ENCODE data around the gene ATP5F1E.

ATP5F1E gene

DNA sequence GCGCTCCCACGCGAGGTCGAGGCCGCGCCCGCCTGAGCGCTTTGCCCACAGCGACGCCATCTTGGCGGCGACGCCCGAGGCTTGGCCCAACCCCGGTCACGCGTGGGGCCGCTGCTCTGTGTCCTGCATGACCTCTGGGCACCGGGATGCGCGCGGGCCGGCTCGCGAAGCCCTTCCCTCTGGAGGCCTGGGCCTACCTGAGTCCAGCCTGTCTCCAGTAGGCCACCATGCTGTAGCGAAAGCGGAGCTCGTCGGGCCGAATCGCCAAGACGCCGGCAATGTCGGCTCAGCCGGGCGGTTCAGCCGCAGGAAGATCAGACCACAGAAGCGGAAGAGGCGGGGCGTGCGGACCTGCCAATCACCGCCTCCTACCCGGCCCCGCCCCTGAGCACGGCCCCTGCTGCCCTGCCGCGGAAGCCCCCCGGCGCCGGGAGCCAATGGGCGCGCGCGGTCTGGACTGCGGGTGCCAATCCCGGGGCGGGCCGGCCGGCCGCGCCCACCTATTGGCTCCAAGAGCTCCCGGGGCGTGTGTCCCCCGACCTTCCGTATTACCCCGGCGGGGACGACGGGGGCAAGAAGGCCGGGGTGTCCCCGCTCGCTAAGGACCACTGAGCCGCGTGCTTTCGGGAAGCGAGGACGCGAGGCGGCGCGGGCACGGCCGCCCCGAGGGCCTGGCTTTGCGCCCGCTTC is at the start of gene ATP5F1E:
Gene ATP5F1E, minus strand, starts transcription at position 313 of the 690 bp plus-strand sequence. Its CDS starts 84 bp downstream, at position 229.
- peak; percentile 87 for DNase-seq

DNA sequence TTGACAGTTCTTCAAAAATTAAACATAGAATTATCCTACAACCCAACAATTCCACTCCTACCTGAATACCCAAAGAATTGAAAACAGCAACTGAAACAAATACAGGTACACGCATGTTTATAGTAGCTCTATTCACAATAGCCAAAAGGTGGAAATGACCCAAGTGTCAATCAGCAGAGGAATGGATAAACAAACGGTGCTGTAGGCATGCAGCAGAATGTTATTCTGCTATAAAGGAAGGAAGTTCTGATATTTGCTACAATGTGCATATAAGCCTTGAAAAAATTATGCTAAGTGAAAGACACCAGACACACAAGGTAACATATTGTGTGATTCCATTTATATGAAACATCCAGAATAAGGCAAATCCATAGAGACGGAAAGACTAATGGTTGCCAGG is 48.9 kb upstream of the ATP5F1E start:
- no peak for DNase-seq

DNA sequence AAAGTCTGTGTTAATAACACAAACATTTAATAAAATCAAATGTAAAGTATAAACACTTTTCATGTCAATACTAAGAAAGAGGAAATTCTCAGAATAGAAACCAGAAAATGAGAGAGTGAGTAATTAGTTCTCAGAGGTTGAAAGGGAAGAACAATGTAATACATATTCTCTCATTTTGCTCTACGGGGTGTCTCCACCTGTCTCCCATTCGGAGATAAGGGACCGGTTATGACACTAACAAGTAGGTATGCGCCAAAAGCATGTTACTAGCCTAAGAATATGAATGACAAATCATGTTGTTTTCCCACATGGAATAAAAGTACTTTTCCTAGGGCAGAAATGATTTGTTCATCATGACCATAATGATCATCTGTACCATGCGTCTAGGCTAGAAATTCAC is 46.1 kb upstream of the ATP5F1E start:
- DNase-seq = no peak

DNA sequence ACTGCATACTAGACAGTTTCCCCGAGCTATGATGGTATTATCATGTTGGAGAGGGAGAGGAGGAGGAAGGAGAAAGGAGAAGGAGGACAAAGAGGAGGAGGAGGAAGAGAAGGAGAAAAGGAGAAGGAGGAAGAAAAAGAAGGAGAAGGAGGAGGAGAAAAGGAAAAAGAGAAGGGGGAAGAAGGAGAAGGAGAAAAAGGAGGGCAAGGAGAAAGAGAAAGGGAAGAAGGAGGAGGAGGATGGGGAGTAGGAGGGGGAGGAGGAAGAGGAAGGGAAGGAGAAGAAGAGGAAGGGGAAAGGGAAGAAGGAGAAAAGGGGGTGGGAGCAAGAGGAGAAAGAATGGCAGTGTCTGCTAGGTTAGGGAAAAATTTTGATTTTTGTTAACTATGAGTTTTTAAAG is 45.6 kb upstream of the ATP5F1E start:
- no peak for DNase-seq

DNA sequence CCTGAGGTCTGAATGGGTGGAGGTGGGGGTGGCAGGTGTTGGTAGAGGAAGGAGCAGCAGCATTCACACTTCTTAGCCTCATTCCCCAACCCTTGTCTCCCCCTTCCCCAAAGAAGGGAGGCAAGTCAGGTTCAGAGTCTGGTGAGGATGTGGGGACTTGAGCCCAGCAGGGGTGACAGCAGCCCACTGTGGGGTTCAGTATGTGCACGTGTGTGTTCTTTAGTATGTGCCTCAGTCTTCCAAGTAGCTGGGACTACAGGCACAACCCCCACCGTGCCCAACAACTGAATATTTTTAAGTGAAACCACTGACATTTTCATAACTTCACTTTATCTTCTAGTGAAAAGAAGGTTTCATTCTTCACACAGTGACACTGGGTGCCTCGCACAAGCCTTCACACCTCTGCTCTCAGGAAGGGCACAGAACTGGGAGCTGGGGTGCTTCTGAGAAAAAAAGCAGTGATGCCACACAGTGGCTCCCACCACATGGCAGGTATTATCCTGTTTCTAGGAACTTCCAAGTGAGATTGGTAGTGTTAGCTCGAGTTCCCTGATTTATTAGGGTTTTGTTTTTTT is 43.9 kb upstream of the ATP5F1E start:
- DNase-seq = no peak

DNA sequence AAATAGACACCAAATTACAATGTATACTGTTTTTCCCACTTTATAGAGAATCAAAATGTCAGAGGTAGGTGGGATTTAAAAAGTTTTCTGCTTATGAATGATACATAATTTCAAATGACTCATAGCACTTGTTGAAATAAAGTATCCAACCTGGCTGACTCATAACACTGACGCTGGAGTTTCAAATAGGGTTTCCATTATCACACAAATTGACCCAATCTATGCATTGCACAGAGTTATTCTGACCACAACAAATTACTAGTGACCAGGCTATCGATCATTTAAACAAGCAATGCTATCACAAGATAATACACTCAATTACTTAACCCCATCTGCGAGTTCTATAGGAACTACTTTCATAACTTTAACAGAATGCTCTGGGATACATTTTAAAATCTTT is 42.3 kb upstream of the ATP5F1E start:
- no peak for DNase-seq

DNA sequence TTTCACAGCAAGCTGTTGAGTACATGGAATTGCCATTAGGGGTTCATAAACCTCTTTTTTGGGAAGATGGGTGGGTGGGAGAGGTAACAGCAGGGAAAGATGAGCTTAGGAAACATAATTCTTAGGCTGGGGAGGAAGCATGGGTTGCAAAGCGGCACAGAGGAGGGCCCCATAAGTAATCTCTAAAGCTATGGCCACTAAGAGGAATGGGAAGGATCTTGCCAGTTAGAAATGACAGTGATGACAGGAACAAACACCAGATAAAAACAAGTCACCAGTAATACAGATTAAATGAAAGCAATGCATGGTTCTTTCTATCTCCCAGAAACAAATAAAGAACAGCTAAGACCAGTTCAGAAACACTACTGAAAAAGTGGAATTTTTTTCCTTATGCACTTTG is 41.4 kb upstream of the ATP5F1E start:
- DNase-seq = no peak

DNA sequence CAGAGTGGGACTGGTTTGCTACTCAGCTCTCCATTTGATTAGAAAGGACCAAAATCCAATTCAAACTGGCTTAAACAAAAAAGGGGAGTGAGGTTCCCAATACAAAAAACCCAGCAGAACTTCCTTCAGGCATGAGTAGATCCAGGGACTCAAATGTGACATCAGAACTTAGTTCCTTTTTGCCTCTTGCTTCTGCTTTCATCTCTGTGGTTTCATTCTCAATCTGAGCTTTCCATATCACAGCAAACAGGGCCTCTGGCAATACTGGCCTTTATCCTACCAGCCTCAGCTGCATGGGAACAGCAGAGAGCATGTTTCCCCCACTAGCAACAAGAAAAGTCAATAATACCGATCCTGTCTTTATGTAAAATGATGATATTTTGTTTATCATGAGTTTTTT is 39.1 kb upstream of the ATP5F1E start:
- DNase-seq = no peak

DNA sequence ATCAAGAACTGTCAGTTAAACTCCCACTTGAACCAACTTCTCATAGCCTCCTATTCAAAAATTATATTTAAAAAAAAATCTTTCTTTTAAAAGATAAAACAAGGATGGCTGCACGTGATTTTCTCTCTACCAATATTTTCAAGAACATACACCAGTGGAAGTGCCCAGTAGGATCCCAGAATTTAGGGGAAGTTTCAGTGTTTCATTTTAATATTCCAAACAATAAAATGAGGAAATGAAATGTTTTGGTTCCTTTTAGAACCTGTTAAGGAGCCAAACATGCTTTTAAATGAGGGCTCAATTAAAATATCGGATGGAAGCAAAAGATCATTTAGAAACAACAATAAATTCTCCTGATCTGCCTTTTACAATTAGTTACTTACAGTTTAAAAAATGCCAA is 36.9 kb upstream of the ATP5F1E start:
- DNase-seq = no peak

DNA sequence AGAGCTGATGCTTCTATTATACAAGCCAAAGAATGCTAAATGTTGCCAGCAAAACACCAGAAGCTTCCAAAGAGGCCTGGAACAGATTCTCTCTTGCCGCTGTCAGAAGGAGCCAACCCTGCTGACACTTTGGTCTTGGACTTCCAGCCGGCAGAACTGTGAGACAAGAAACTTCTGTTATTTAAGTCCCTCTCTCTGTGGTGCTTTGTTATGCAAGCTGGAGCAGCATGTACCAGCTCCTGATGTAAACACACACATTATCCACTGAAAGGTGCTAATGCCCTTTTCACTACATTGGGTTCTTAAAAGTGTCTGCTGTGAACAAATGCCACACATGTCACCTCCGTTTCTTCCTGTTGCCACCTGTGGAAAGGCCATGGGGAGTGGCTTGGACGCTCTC is 36.4 kb upstream of the ATP5F1E start:
- DNase-seq = no peak

DNA sequence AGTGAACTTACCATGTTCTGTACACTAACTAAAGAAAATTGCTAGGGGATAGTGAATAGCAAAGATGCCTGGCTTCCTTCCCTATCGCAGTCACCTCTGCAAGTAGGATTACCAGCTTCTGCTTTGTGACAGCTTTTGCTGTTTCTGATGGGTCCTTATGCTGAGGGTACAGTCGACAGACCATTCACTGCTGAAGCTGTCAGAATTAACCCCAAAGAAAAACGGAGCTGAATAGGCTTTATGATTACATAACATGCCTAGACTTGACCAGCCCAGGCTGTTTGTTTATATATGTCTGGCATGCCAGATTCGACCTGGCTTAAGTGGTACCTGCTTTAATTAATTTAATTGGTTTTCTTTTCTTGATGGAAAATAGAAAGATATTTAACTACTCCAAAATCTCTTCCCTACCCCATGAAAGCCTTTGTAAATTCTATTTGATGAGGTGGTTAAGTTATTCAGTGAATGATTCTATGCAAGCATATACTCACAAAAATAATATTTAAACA is 32.1 kb upstream of the ATP5F1E start:
- DNase-seq = no peak

DNA sequence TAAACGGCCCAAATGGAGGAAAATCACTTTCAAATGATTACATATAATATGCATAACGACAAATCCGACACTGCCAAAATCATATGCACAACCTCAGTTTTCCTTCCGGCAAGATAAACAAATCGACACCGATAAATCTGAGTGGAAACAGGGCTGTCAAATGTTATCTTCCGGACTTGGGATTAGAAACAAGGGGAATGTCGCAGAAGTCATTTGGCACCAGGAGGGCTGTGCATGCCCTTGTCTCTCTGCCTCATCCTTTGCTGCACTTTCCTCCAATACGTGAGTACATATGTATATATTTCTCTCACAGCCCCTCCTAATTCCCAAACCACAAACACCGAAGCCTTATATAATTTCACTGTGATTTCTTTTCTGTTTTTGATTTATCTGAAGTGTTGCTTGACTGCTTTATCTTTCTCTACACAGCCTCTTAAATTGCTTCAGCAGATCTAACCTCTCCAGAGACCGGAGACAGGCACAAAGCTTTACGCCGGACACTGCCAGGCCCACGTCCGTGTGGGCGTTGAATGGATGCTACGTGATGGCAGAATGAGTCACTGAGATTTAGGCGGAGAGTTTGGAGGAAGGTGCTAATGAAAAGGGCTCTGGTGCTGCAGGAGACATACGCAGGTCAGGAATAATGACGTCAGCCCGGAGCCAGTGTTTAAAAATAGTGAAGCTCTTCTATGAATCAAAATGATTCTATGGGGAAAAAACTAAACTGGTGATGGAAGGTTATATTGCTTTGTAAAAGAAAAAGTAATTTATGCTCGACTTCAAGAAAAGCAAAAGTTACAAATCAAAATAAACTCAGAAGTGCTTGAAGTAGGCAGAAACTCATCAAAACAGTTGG is 31.5 kb upstream of the ATP5F1E start:
- DNase-seq = no peak

DNA sequence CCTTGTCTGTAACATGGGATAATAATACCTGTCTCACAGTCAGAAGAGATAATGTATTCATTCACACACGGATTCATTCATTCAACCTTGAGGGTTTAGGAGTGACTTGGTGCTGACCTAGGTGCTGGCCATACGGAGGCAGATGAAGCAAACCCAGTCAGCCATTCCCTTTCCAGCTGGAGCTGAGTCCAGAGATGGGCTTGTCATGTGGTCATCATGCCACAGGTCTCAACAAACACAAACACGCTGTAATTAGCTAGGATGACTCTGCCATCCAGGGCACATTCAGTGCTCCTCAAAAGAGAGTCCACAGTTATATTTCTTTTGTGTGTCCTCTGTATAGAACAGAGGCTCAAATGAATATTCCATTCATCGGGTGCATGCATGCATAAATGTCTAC is 29.9 kb upstream of the ATP5F1E start:
- DNase-seq = no peak

DNA sequence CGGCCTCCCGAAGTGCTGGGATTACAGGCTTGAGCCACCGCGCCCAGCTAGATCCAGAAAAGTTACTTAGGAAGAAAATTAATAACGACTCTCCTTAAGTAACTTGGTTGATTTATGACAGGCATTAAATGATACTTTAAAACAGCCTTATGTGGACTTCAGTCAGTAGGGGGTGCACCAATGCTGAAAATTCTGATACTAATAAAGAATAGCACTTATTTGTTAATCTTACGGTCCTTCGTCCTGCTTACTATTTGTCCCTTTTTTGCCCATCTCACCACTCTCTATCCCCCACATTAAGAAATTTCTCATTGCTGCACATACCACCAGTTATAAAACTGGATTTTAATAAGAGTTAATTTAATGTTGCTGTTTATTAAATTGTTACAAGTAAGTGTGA is 23.2 kb upstream of the ATP5F1E start:
- no peak for DNase-seq

DNA sequence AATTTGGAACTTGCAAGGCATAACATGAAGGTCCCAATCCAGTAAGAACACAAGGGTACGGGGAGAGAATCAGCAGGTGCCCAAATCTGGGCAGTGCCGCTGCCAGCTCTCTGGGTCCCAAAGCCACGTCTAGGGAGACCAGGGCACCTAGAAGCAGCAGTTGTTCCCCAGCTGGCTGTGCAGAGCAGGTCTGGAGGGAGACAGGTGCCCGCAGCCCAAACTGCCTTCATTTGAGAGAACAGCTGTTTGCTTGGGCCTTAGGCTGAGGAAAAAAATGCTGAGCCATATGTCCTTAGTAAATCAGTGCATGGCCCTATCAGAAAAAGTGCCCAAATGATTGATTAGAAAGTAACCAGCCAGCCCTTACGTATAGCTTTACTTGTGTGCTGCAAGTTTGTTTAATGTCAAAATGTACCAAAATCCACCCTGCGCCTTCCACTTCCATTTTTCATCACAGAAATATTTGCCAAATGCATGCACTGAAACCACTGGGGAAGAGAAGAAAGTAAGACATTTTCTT is 19.6 kb upstream of the ATP5F1E start:
- no peak for DNase-seq

DNA sequence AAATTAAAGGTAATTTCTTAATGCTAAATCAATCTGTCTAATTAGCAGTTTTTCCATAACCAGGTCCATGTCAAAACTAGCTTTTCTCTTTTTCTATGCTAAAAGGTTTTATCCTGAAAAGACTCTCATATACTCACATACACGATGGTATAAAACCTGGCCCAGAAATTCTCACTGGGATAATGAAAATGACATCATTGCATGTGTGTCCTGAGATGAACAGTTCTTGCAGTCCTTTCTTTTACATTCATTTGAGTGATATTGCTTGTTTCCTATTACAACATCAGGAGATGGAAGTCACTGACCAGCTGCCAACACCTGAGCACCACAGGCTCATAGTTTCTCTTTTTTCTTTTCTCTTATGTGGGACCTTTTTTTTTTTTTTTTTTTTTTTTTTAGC is 18.3 kb upstream of the ATP5F1E start:
- DNase-seq = no peak

DNA sequence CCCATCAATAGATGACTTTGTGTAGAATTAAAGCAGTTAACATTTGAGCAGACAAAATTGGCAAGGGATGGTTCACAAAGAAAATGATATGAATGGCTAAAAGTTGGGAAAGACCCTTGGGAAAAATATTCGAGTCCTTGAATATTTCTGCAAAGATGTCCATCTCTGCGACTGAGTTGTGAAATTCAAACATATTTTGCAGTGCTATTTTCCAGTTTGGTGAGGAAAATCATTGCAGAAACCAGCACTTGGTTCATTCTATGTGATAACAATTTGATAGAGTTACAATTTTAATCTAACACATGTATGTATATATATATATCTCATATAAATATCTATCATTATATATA is 16.5 kb upstream of the ATP5F1E start:
- no peak for DNase-seq

DNA sequence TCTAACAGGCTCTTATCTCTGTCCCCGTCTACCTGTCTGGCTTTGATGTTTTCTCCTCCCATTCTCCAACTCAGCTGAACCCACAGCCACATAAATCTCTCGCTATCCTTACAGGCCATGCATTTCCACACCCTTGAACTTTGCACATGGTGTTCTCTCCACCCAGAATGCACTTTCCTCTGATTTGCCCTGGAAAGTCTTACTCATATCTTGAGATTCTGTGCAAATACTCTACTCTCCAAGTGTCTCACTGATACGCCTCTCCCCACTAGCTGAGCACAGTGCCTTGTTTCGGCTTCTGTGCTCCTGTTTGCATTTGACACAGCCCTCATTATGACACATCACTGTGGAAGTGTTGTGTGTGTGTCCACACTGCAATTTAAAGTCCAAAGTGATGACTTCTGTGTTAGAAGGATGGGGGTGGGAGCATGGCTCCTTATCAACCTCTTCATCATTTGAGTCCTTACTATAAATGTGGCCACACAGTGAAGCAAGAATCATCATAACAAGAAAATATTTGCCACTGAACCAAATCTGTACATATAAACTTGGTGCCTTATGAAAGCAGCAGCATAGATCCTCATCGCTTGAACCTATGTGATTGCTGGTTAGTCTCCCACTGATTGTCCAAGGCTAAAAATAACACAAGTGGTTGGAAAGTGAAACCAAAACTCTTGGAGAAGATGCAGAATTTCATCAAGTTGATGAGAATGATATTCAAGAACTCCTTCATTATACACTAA is 16.0 kb upstream of the ATP5F1E start:
- DNase-seq = no peak

DNA sequence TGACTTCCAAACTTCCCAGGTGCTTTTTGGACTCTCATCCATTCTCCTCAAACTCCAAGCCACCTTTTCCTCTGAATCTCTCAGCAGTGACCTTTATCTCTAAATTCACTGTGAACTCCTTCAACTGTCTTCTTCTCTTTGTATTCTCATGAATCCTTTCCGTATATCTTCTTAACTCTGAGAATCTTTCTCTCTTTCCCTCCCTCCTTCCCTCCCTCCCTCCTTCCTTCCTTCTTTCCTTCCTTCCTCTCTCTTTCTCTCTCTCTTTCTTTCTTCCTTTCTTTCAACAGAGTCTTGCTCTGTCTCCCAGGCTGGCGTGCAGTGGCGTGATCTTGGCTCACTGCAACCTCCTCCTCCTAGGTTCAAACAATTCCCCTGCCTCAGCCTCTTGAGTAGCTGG is 14.7 kb upstream of the ATP5F1E start:
- DNase-seq = no peak

DNA sequence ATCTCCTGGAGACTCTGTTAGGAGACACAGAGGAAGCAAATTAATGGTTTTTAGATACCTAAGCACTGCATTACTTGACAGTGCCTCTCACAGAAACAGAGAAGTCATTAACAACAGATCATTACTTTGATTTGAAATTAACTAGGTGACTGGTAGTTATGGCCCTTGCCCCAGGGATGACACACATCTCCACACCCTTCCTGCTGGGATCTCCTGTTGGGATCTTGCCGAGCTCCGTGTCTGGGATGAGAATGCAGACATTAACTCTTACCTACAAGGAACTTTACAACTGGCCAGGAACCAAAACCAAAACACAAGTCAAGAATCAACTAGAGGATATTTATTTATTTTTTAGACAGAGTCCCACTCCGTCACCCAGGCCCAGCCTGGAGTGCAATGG is 12.7 kb upstream of the ATP5F1E start:
- no peak for DNase-seq

DNA sequence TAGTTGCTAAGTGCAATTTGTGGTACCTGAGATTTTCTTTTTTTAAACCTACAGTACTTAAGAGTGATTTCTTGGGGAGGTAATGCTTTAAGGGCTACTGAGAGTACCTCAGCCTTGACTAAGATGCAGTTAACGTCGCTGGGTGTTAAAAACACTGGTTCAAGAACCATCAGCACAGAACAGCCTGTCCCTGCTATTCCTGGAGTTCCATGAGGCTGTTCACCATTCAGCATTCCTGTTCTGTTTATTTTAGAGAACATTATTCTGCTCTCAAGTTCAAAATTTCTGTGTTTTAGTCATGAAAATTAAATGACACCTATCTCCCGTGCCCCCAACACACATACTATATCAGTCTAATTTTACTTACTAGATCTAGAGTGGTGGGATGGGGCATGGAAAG is 12.2 kb upstream of the ATP5F1E start:
- DNase-seq = no peak

DNA sequence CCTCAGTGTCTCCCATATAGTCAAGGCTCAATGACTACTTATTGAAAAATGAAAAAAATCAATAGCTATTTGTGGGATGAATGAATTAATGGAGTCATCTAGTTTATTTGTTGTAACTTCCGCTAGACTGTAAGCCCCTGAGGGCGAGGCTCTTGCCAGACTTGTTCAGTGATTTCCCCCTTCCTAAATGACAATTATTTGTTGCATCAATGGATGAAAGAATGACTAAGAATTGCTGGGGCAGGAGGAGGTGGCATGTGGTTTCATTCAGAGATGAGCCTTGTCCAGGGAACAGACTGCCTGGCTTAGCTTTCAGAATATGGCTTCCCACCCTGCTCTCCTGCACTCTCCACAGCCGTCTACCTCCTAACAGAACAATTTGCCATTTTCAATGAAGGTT is 11.6 kb upstream of the ATP5F1E start:
- no peak for DNase-seq

Data from NCI-H1048 (cell line).